Adrenal gland (tissue), 12 donors: ENCODE data around the gene FUCA2. TPM values are rescaled to one million over a fixed set of nuclear protein-coding genes. Genes with fewer than 3 reads are reported as not detected.
A peak's percentile ranks its signal among the peaks of the same experiment; 100 is the strongest.

Source experiments
- DNase-seq, 7 donors: peaks; one replicate each; pipeline ENCODE4 v3.0.0-alpha.2; 2019 to 2020
- H3K27ac ChIP-seq, 5 donors: fragments of 200-600 bp; sonication (generic) in 4 of 5; 1 replicate in 3 of 5; 2 replicates in 2 of 5; pipeline versions ENCODE4 v1.5.1 to v1.8.0; 2016 to 2020; ENCODE audit warnings: mild to moderate bottlenecking in 1 of 5
- H3K27me3 ChIP-seq: fragments of 200-600 bp; 2 replicates; pipeline ENCODE4 v1.8.0; 2021
- H3K36me3 ChIP-seq, 2 donors: fragments of 200-600 bp; replicated peaks in 1 of 2; 1 replicate in 1 of 2; 2 replicates in 1 of 2; pipeline versions ENCODE4 v1.5.1 to v1.8.0; 2018 to 2022
- H3K4me1 ChIP-seq, 2 donors: fragments of 200-600 bp; replicated peaks in 1 of 2; 1 replicate in 1 of 2; 2 replicates in 1 of 2; pipeline versions ENCODE4 v1.5.1 to v1.8.0; 2018 to 2021
- H3K4me3 ChIP-seq, 4 donors: fragments of 200-600 bp; sonication (generic) in 3 of 4; one replicate each; pipeline ENCODE4 v1.5.1; 2016 to 2018
- H3K9me3 ChIP-seq, 3 donors: fragments of 200-600 bp; sonication (generic) in 1 of 3; replicated peaks in 1 of 3; 1 replicate in 2 of 3; 2 replicates in 1 of 3; pipeline versions ENCODE4 v1.5.1 to v1.8.0; 2016 to 2021
- CTCF ChIP-seq, 6 experiments: fragments of 450-650 bp in 4 of 6; fragments of 200-600 bp in 2 of 6; sonication (generic) in 1 of 6; IDR thresholded peaks; 1 replicate in 5 of 6; 2 replicates in 1 of 6; pipeline versions ENCODE4 v1.5.1 to v1.8.0; 2016 to 2021; ENCODE audit warnings: antibody characterized with exemption in 6 of 6, mild to moderate bottlenecking in 2 of 6, moderate library complexity in 1 of 6
- POLR2A ChIP-seq, 2 donors: fragments of 450-650 bp; IDR thresholded peaks; one replicate each; pipeline ENCODE4 v1.6.1; 2017; ENCODE audit warnings: antibody characterized with exemption in 2 of 2, mild to moderate bottlenecking in 2 of 2, moderate library complexity in 1 of 2
- WGBS, 4 donors: extraction: QIAGEN DNeasy Blood & Tissue Kit in 2 of 4; methylation state at CpG; one replicate each; pipeline versions ENCODE4 v1.1.5 to v1.1.7; 2013 to 2017; 5-methylcytosine and 5-hydroxymethylcytosine counted together
- intact Hi-C, 2 donors: fragments of 100-400 bp; cut with DNase I; formaldehyde crosslinking; loops; one replicate each; pipeline versions ENCODE4 v1.14.1 to v1.15.0; 2022 to 2023
- polyA plus RNA-seq, 3 donors: library from polyadenylated mRNA; stranded (reverse); fragments of 200-250 nt in 2 of 3; fragments of 350-450 nt in 1 of 3; fragmentation: Illumina TruSeq in 1 of 3; extraction: RNeasy Lipid Tissue Mini Kit (QIAGEN cat#74804) in 1 of 3; gene quantifications; one replicate each; pipeline ENCODE4 v1.2.3, GENCODE V29; 2013 to 2014
- total RNA-seq, 9 donors: library from RNA; depleted of rRNA in 4 of 9; stranded (reverse); fragments of >200 nt in 4 of 9; fragments of 120-200 nt in 1 of 9; fragmentation: NEBNext Ultra II Directional in 1 of 9; extraction: Animal tissue kit (Norgen Biotek cat#: 25700) in 1 of 9; gene quantifications; one replicate each; pipeline versions ENCODE4 v1.1.0 to v1.2.4, GENCODE V29; 2013 to 2023
- donor health status: healthy with polysubstance abuse.
- donor health status: Bipolar disorder and iron deficiency.
- donor health status: DM: yes; HTN: yes; CAD: no.
- donor health status: DM: no; HTN: no; CAD: no.
- donor health status: DM: no; HTN: no; CAD: no.
- donor health status: DM: yes; HTN: yes; CAD: no.

Gene FUCA2
- total and polyA plus RNA-seq, 12 donors: 28.8 to 120 (median 70.7) TPM

- Histone ChIP-seq H3K27me3 (no peaks in the 10 kb centered on the region), H3K9me3 (no peaks in the 10 kb centered on the region), H3K4me1 (no peaks in the 10 kb centered on the region), H3K4me3 (no peak overlapping the region), H3K27ac (no peak overlapping the region), H3K36me3 (peaks cover 0 to 17% of the 10 kb centered on the region in 2 donors)
- TF ChIP-seq POLR2A (IDR thresholded peaks at IDR 0.05) (no peak), CTCF (IDR thresholded peaks at IDR 0.05) (no peak)
- DNase-seq: no peak
- intact Hi-C loops: no loop called here
Observed at GRCh38 chr6:143468026-143468425, 43.5 kb downstream of the FUCA2 start.

- Histone ChIP-seq H3K4me3 (no peak overlapping the region), H3K27me3 (no peaks in the 10 kb centered on the region), H3K27ac (no peak overlapping the region), H3K36me3 (peaks cover 0 to 17% of the 10 kb centered on the region in 2 donors), H3K9me3 (no peaks in the 10 kb centered on the region), H3K4me1 (no peaks in the 10 kb centered on the region)
- no peak for DNase-seq
- intact Hi-C loops: no loop called here
- whole genome bisulfite sequencing, 4 donors: 67 to 88% (median 80%) methylated on average over 2 of the region's 2 CpGs
- no peak for TF ChIP-seq POLR2A (IDR thresholded peaks at IDR 0.05)
- TF ChIP-seq CTCF (IDR thresholded peaks at IDR 0.05): no peak
Observed at GRCh38 chr6:143465546-143465945, 46.0 kb downstream of the FUCA2 start.

- TF ChIP-seq CTCF (IDR thresholded peaks at IDR 0.05) (no peak), POLR2A (IDR thresholded peaks at IDR 0.05) (no peak)
- H3K27ac ChIP-seq: no peak overlapping the region
Observed at GRCh38 chr6:143457563-143458359, 53.8 kb downstream of the FUCA2 start.

GRCh38 chr6:143451531-143451930 lies 60.0 kb downstream of the FUCA2 start:
- Histone ChIP-seq H3K9me3 (no peaks in the 10 kb centered on the region), H3K36me3 (no peaks in the 10 kb centered on the region), H3K4me1 (peaks cover 7 to 29% of the 10 kb centered on the region in 2 donors), H3K4me3 (peak overlapping the region in 1 of 4 donors; percentile 66), H3K27ac (peak overlapping the region; percentile 2 to 87 (median 87)), H3K27me3 (no peaks in the 10 kb centered on the region)
- 15 to 28% (median 18%) methylated on average over 4 of the region's 4 CpGs for WGBS, 4 donors
- peak in 1 of 7 donors; percentile 41 for DNase-seq
- intact Hi-C loops: no loop called here
- no peak for TF ChIP-seq POLR2A (IDR thresholded peaks at IDR 0.05)
- no peak for TF ChIP-seq CTCF (IDR thresholded peaks at IDR 0.05)

More at GRCh38 chr6:143457563-143458359, 53.8 kb downstream of the FUCA2 start:
- H3K9me3 ChIP-seq: no peaks in the 10 kb centered on the region
- DNase-seq: no peak
- 66 to 95% (median 93%) methylated on average over 2 of the region's 2 CpGs for WGBS, 4 donors
- H3K4me3 ChIP-seq: no peak overlapping the region
- H3K27me3 ChIP-seq: no peaks in the 10 kb centered on the region
- intact Hi-C loops: no loop called here
- peaks cover 0 to 25% of the 10 kb centered on the region in 2 donors for H3K4me1 ChIP-seq
- peaks cover 0 to 12% of the 10 kb centered on the region in 2 donors for H3K36me3 ChIP-seq
